ENCODE data around the gene TCN2.
A peak's percentile ranks its signal among the peaks of the same experiment; 100 is the strongest.
"Not testable (repeated sequence)": the region's sequence is repeated elsewhere in the genome, so short reads cannot be mapped to it uniquely, and the experiment has no call there.

The TCN2 gene

DNA sequence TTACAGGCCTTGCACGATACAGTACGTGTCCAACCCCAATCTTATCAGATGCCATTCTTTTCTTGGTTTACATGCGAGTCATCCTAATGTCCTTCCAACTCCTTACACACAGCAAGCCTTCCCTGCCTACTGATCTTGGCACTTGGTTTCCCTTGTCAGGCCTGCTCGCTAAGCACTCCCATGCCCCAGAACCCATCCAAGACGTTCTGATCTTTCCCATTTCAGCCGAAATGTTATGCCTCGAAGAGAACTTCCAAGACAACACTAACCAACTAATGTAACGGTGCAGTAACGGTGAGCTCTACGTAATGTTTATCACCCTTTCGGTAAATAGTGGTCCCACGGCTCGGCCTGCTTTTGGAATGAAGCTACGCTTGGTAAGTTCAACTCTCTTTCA is 15.8 kb upstream of the TCN2 start:
- Histone ChIP-seq H3K27me3 (ENCODE audit: insufficient read depth, low read length, poor library complexity) (no peaks in the 10 kb centered on the region), H3K27ac (ENCODE audit: low read length) (peak overlapping the region; percentile 97), H3K9me3 (ENCODE audit: insufficient read depth, low read length, severe bottlenecking) (no peaks in the 10 kb centered on the region), H2AFZ (ENCODE audit: low read depth, low read length) (peak overlapping the region; percentile 71), H3K36me3 (ENCODE audit: insufficient read depth, low read length) (peaks cover 39% of the 10 kb centered on the region), H3K79me2 (ENCODE audit: insufficient read depth, low read length) (peaks cover 29% of the 10 kb centered on the region), H3K9ac (ENCODE audit: low read depth, low read length) (peak overlapping the region; percentile 61), H3K4me3 (ENCODE audit: low read depth in 1 of 2, low read length in 2 of 2) (peak overlapping the region; percentile 62 to 70), H3K4me1 (ENCODE audit: insufficient read depth, low read length) (peaks cover 25% of the 10 kb centered on the region), H3K4me2 (ENCODE audit: insufficient read depth, low read length) (peak overlapping the region; percentile 88), H4K20me1 (ENCODE audit: insufficient read depth, low read length) (peaks cover 24% of the 10 kb centered on the region; the same call in 1 of the 2 replicates)
- DNase-seq (no peak), ATAC-seq (ENCODE audit: insufficient read depth, low read depth) (no peak)
- TF ChIP-seq EZH2 (IDR thresholded peaks at IDR 0.05; ENCODE audit: borderline replicate concordance, low read depth, low read length, severe bottlenecking) (no peak), CTCF (IDR thresholded peaks at IDR 0.05; ENCODE audit: borderline replicate concordance, extremely low read depth, low read length, poor library complexity, severe bottlenecking) (no peak)

- no peaks in the 10 kb centered on the region for H3K9me3 ChIP-seq (ENCODE audit: insufficient read depth, low read length, severe bottlenecking)
- peaks cover 22% of the 10 kb centered on the region; the same call in 1 of the 2 replicates for H4K20me1 ChIP-seq (ENCODE audit: insufficient read depth, low read length)
- H3K4me2 ChIP-seq (ENCODE audit: insufficient read depth, low read length) = peak within 1 kb of the TSS; percentile 88
- H2AFZ ChIP-seq (ENCODE audit: low read depth, low read length) = peak within 1 kb of the TSS; percentile 71
- H3K4me1 ChIP-seq (ENCODE audit: insufficient read depth, low read length) = peaks cover 25% of the 10 kb centered on the region
- peak; percentile 97 for DNase-seq
- H3K9ac ChIP-seq (ENCODE audit: low read depth, low read length) = peak within 1 kb of the TSS; percentile 61
- peaks cover 29% of the 10 kb centered on the region for H3K79me2 ChIP-seq (ENCODE audit: insufficient read depth, low read length)
- ATAC-seq (ENCODE audit: insufficient read depth, low read depth) = peak; percentile 98
- H3K27ac ChIP-seq (ENCODE audit: low read length) = peak within 1 kb of the TSS; percentile 97
- peaks cover 33% of the 10 kb centered on the region for H3K36me3 ChIP-seq (ENCODE audit: insufficient read depth, low read length)
- TF ChIP-seq CTCF (IDR thresholded peaks at IDR 0.05; ENCODE audit: borderline replicate concordance, extremely low read depth, low read length, poor library complexity, severe bottlenecking) (no peak), EZH2 (IDR thresholded peaks at IDR 0.05; ENCODE audit: borderline replicate concordance, low read depth, low read length, severe bottlenecking) (no peak)
- peak within 1 kb of the TSS; percentile 62 to 70 for H3K4me3 ChIP-seq (ENCODE audit: low read depth in 1 of 2, low read length in 2 of 2)
- no peaks in the 10 kb centered on the region for H3K27me3 ChIP-seq (ENCODE audit: insufficient read depth, low read length, poor library complexity)
These were observed 15.2 kb upstream of the TCN2 start, which contains the start of gene PES1 for GRCh38 chr22:30591588-30592359. PES1 (minus strand) TSS chr22:30591910; CDS start chr22:30591833, 77 bp downstream.

DNA sequence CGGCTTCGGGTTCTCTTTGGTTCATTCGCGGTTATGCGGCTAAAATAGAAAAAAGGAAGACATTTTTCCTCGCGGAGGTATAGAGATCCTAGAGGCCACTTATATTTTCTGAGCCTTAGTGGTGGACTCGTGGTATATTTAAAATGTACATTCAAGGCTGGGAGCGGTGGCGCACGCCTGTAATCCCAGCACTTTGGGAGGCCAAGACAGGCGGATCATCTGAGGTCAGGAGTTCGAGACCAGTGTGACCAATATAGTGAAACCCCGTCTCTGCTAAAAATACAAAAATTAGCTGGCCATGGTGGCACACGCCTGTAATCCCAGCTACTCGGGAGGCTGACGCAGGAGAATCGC is 14.6 kb upstream of the TCN2 start:
- H3K27ac ChIP-seq (ENCODE audit: low read length); DNase-seq; H3K9ac ChIP-seq (ENCODE audit: low read depth, low read length); H3K27me3 ChIP-seq (ENCODE audit: insufficient read depth, low read length, poor library complexity); H3K9me3 ChIP-seq (ENCODE audit: insufficient read depth, low read length, severe bottlenecking); ATAC-seq (ENCODE audit: insufficient read depth, low read depth); H2AFZ ChIP-seq (ENCODE audit: low read depth, low read length): not testable (repeated sequence)
- Histone ChIP-seq H3K4me3 (ENCODE audit: low read depth in 1 of 2, low read length in 2 of 2) (peak overlapping the region in 1 of 2 experiments; percentile 70; a peak in 2 of 4 replicates), H3K36me3 (ENCODE audit: insufficient read depth, low read length) (peaks cover 28% of the 10 kb centered on the region), H3K4me1 (ENCODE audit: insufficient read depth, low read length) (peaks cover 25% of the 10 kb centered on the region), H4K20me1 (ENCODE audit: insufficient read depth, low read length) (peaks cover 22% of the 10 kb centered on the region; the same call in 1 of the 2 replicates), H3K4me2 (ENCODE audit: insufficient read depth, low read length) (peak overlapping the region; percentile 88), H3K79me2 (ENCODE audit: insufficient read depth, low read length) (peaks cover 29% of the 10 kb centered on the region)

DNA sequence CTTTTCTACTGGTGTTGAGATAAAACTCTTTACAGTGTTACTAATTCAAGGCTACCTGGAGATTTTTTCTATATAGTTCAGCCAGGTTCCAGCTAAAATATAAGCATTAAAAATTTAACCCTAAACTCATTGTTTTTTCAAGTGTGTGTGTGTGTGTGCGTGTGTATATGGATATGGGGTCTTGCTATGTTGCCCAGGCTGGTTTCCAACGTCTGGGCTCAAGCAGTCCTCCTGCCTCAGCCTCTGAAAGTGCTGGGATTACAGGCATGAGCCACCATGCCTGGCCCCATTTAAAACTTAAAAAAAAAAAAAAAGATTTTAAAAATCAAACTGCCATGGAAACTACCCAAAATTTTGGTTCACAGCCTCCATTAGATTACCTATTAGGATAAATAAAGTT is 10.8 kb upstream of the TCN2 start:
- H3K79me2 ChIP-seq (ENCODE audit: insufficient read depth, low read length) = peaks cover 5% of the 10 kb centered on the region
- no peak overlapping the region for H2AFZ ChIP-seq (ENCODE audit: low read depth, low read length)
- no peak overlapping the region for H3K4me3 ChIP-seq (ENCODE audit: low read depth in 1 of 2, low read length in 2 of 2)
- H4K20me1 ChIP-seq (ENCODE audit: insufficient read depth, low read length) = no peaks in the 10 kb centered on the region
- no peak overlapping the region for H3K27ac ChIP-seq (ENCODE audit: low read length)
- ATAC-seq (ENCODE audit: insufficient read depth, low read depth) (no peak), DNase-seq (no peak)
- H3K4me1 ChIP-seq (ENCODE audit: insufficient read depth, low read length) = peaks cover 5% of the 10 kb centered on the region
- no peaks in the 10 kb centered on the region for H3K27me3 ChIP-seq (ENCODE audit: insufficient read depth, low read length, poor library complexity)
- TF ChIP-seq CTCF (IDR thresholded peaks at IDR 0.05; ENCODE audit: borderline replicate concordance, extremely low read depth, low read length, poor library complexity, severe bottlenecking) (no peak), EZH2 (IDR thresholded peaks at IDR 0.05; ENCODE audit: borderline replicate concordance, low read depth, low read length, severe bottlenecking) (no peak)
- no peaks in the 10 kb centered on the region for H3K36me3 ChIP-seq (ENCODE audit: insufficient read depth, low read length)
- no peak overlapping the region for H3K4me2 ChIP-seq (ENCODE audit: insufficient read depth, low read length)
- no peaks in the 10 kb centered on the region for H3K9me3 ChIP-seq (ENCODE audit: insufficient read depth, low read length, severe bottlenecking)
- no peak overlapping the region for H3K9ac ChIP-seq (ENCODE audit: low read depth, low read length)

Measured in DND-41 (cell line).